PC-9 (cell line): ENCODE results near the gene NANOS1. TPM values are rescaled to one million over a fixed set of nuclear protein-coding genes. Genes with fewer than 3 reads are reported as not detected.

Experiments
- BruUV-seq: library from RNA; stranded (reverse); fragments of 400-500 nt; replicated peaks from 2 replicates; lab custom pipeline; 2021; lab: Mats Ljungman, UMichigan
- CTCF ChIA-PET: fragments of 300-600 bp; sonication (Branson Sonifier 250); formaldehyde crosslinking; loops from one replicate; lab custom pipeline; 2022; ENCODE audit warnings: antibody characterized with exemption; lab: Charles Lee
- POLR2A ChIA-PET: fragments of 300-600 bp; sonication (Branson Sonifier 250); formaldehyde crosslinking; loops from one replicate; lab custom pipeline; 2022; ENCODE audit warnings: antibody characterized with exemption; ENCODE audit not compliant: unreplicated experiment; lab: Charles Lee
- DNase-seq, 2 experiments: peaks; one replicate each; pipeline versions ENCODE4 v3.0.0 to v3.0.0-alpha.2; 2015 to 2022; ENCODE audit warnings: mixed read lengths in 1 of 2
- H2AFZ ChIP-seq: fragments of 200-600 bp; sonication (generic); 2 replicates; pipeline ENCODE4 v1.8.1; 2017; ENCODE audit warnings: antibody characterized with exemption
- H3F3A ChIP-seq: fragments of 200-600 bp; sonication (generic); 2 replicates; pipeline ENCODE4 v1.8.1; 2017; ENCODE audit warnings: antibody characterized with exemption, mild to moderate bottlenecking, low read depth; ENCODE audit not compliant: insufficient read depth
- H3K27ac ChIP-seq: fragments of 200-600 bp; sonication (generic); 2 replicates; pipeline ENCODE4 v1.6.1; 2016; ENCODE audit warnings: mixed run types
- H3K27me3 ChIP-seq: fragments of 200-600 bp; sonication (generic); 2 replicates; pipeline ENCODE4 v1.6.1; 2016; ENCODE audit warnings: low read depth, mixed run types; ENCODE audit not compliant: insufficient read depth
- H3K36me3 ChIP-seq: fragments of 200-600 bp; sonication (generic); 2 replicates; pipeline ENCODE4 v1.6.1; 2016; ENCODE audit warnings: low read depth, mixed run types
- H3K4me1 ChIP-seq: fragments of 200-600 bp; sonication (generic); replicated peaks from 2 replicates; pipeline ENCODE4 v1.6.1; 2016; ENCODE audit warnings: mixed run types; ENCODE audit not compliant: insufficient read depth
- H3K4me2 ChIP-seq: fragments of 200-600 bp; sonication (generic); 2 replicates; pipeline ENCODE4 v1.6.1; 2017; ENCODE audit warnings: mixed run types
- H3K4me3 ChIP-seq: fragments of 200-600 bp; sonication (generic); 2 replicates; pipeline ENCODE4 v1.6.1; 2016; ENCODE audit warnings: mixed run types
- H3K79me2 ChIP-seq: fragments of 200-600 bp; sonication (generic); 2 replicates; pipeline ENCODE4 v1.6.1; 2017; ENCODE audit warnings: low read depth, mixed run types
- H3K9me2 ChIP-seq: fragments of 200-600 bp; sonication (generic); 2 replicates; pipeline ENCODE4 v1.8.1; 2017; ENCODE audit warnings: mild to moderate bottlenecking; ENCODE audit not compliant: insufficient read depth
- H3K9me3 ChIP-seq: fragments of 200-600 bp; sonication (generic); 2 replicates; pipeline ENCODE4 v1.8.1; 2016; ENCODE audit warnings: low read depth; ENCODE audit not compliant: insufficient read depth
- H4K20me1 ChIP-seq: fragments of 200-600 bp; sonication (generic); 2 replicates; pipeline ENCODE4 v1.8.1; 2017; ENCODE audit not compliant: insufficient read depth
- CTCF ChIP-seq: fragments of 200-600 bp; sonication (generic); conservative IDR thresholded peaks from 2 replicates; pipeline ENCODE4 v1.6.1; 2017; ENCODE audit warnings: mixed run types, antibody characterized with exemption, mild to moderate bottlenecking, moderate library complexity
- EZH2 ChIP-seq: fragments of 200-600 bp; sonication (generic); IDR thresholded peaks from 2 replicates; pipeline ENCODE4 v1.8.0; 2017; ENCODE audit warnings: antibody characterized with exemption, low read depth
- intact Hi-C: fragments of 100-400 bp; cut with micrococcal nuclease; formaldehyde crosslinking; loops from one replicate; pipeline ENCODE4 v1.10.0; 2022; ENCODE audit not compliant: unreplicated experiment
- total RNA-seq: library from RNA; stranded (reverse); gene quantifications from 2 replicates; pipeline ENCODE4 v1.2.3, GENCODE V29; 2021

The NANOS1 gene
- total RNA-seq, 1 experiment from 2014 or later = 7.2 TPM

DNA sequence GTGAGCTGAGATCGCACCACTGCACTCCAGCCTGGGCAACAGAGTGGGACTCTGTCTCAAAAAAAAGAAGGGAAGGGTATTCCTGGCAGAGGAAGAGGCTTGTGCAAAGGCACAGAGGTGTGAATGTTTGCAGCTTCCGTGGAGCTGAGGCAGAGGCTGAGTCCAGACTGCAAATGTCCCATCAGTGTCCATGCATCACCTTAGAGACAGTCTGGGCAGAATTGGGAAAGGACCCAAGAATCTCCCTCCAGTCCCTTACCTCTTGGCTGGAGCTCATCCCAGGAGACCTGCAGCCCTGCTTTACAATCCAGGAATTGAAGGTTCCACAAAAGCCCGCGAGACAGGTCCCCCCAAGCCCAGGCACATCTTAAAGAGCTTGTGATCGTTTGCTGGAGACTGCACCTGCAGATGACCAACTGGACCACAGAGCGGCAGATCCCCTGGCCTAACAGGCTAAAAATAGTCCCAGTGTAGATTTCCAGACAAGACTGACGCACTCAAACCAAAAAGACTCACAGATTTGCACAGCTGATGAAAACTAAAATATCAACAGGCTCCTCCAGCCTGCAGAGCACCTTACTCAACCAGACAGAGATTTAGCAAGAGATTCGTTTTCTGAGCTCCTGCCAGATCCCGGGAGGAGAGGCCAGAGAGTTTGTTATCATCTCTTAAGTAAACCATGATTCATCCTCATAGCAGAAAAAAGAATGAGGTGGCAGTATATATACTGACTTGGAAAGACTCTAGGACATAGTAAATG, 22.9 kb upstream of the NANOS1 start:
- H3K27ac ChIP-seq = peak overlapping the region; percentile 53
- H3K27me3 ChIP-seq = no peaks in the 10 kb centered on the region
- no peaks in the 10 kb centered on the region for H3K36me3 ChIP-seq
- DNase-seq = peak; percentile 60 to 96
- peaks cover 24% of the 10 kb centered on the region for H3F3A ChIP-seq
- intact Hi-C loops = loop anchor here (2.0 kb wide), 2 partner anchors 18 to 96 kb away; no protein-coding TSS in a partner anchor
- no peaks in the 10 kb centered on the region for H3K79me2 ChIP-seq
- no peaks in the 10 kb centered on the region for H3K9me3 ChIP-seq
- BruUV-seq = no TSS peak
- peak overlapping the region; percentile 64 for H3K4me2 ChIP-seq
- TF ChIP-seq EZH2 = no peak
- no peak for TF ChIP-seq CTCF
- peaks cover 38% of the 10 kb centered on the region for H3K4me1 ChIP-seq
- H4K20me1 ChIP-seq = no peaks in the 10 kb centered on the region
- no peak overlapping the region for H2AFZ ChIP-seq
- ChIA-PET POLR2A (interaction anchor here (0.7 to 0.9 kb wide), 2 partner anchors 252 to 295 kb away, joined by 5 to 6 read pairs; partner anchors contain the start of gene CACUL1), CTCF (interaction anchor here (0.7 kb wide), 1 partner anchor 71 kb away, joined by 5 read pairs; no protein-coding TSS in a partner anchor)
- no peaks in the 10 kb centered on the region for H3K9me2 ChIP-seq
- no peak overlapping the region for H3K4me3 ChIP-seq

DNA sequence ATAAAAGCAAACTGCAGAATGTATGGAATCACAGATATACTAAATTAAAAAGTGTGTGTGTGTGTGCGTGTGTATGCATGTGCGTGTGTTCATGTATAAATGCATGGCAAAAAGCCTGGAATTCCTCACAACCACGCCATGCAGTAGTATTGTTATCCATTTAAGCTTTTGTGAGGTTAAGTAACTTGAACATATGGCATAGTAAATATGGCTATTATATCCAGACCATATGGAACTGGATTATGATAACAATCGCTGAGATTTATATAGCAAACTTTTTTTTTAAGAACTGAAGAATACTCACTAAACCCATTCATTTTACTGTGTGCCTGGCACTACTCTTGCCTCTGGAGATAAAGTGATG, 22.3 kb upstream of the NANOS1 start:
- POLR2A ChIA-PET = interaction anchor here (0.7 kb wide), 1 partner anchor 295 kb away, joined by 6 read pairs; no protein-coding TSS in a partner anchor
- H3K9me2 ChIP-seq = no peaks in the 10 kb centered on the region
- intact Hi-C loops = loop anchor here (2.0 kb wide), 2 partner anchors 18 to 96 kb away; no protein-coding TSS in a partner anchor
- no peaks in the 10 kb centered on the region for H3K79me2 ChIP-seq
- peaks cover 34% of the 10 kb centered on the region for H3K4me1 ChIP-seq
- H3K27me3 ChIP-seq = no peaks in the 10 kb centered on the region
- peak overlapping the region; percentile 64 for H3K4me2 ChIP-seq
- peaks cover 20% of the 10 kb centered on the region for H3F3A ChIP-seq
- no peak for TF ChIP-seq EZH2
- TF ChIP-seq CTCF = no peak
- no peaks in the 10 kb centered on the region for H3K36me3 ChIP-seq
- H2AFZ ChIP-seq = no peak overlapping the region
- H4K20me1 ChIP-seq = no peaks in the 10 kb centered on the region
- H3K27ac ChIP-seq = peak overlapping the region; percentile 53
- DNase-seq = no peak
- BruUV-seq = no TSS peak
- no peaks in the 10 kb centered on the region for H3K9me3 ChIP-seq
- CTCF ChIA-PET = interaction anchor here (0.7 kb wide), 1 partner anchor 71 kb away, joined by 5 read pairs; no protein-coding TSS in a partner anchor
- H3K4me3 ChIP-seq = no peak overlapping the region

DNA sequence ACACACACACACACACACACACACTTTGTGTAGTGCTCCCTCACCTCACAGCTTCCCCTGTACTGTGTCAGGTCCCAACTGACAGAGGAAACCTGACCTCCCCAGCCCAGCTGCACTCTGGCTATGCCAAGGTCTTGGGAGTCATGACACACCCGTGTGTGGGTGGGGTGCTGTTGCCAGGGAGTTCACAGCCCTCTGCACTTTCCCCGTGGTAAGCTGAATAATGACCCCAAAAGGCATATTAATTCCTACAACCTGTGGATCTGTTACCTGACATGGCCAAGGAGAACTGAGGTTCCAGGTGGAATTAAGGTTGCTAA, 8.9 kb upstream of the NANOS1 start:
- CTCF ChIA-PET = interaction anchor here (0.7 kb wide), 1 partner anchor 251 kb away, joined by 3 read pairs; no protein-coding TSS in a partner anchor

More for the DNA sequence above, 8.9 kb upstream of the NANOS1 start:
- H2AFZ ChIP-seq = no peak overlapping the region
- no peak overlapping the region for H3K27ac ChIP-seq
- peak; percentile 48 to 61 for DNase-seq
- H3K27me3 ChIP-seq = no peaks in the 10 kb centered on the region
- H3F3A ChIP-seq = peaks cover 22% of the 10 kb centered on the region
- TF ChIP-seq EZH2 (no peak), CTCF (no peak)
- no peaks in the 10 kb centered on the region for H3K9me2 ChIP-seq
- no peaks in the 10 kb centered on the region for H3K79me2 ChIP-seq
- BruUV-seq = no TSS peak
- H3K9me3 ChIP-seq = no peaks in the 10 kb centered on the region
- H4K20me1 ChIP-seq = no peaks in the 10 kb centered on the region
- no peaks in the 10 kb centered on the region for H3K36me3 ChIP-seq
- intact Hi-C loops = loop anchor here (5.0 kb wide), 2 partner anchors 58 to 183 kb away; no protein-coding TSS in a partner anchor
- H3K4me3 ChIP-seq = no peak overlapping the region
- H3K4me1 ChIP-seq = peaks cover 61% of the 10 kb centered on the region
- POLR2A ChIA-PET = no interaction called here
- peak overlapping the region; percentile 64 for H3K4me2 ChIP-seq
